ENCODE measurements around the gene SUMO2. TPM values are rescaled to one million over a fixed set of nuclear protein-coding genes. Genes with fewer than 3 reads are reported as not detected.

SUMO2 gene
- total RNA-seq, 1 experiment from 2014 or later = 650 TPM

DNA sequence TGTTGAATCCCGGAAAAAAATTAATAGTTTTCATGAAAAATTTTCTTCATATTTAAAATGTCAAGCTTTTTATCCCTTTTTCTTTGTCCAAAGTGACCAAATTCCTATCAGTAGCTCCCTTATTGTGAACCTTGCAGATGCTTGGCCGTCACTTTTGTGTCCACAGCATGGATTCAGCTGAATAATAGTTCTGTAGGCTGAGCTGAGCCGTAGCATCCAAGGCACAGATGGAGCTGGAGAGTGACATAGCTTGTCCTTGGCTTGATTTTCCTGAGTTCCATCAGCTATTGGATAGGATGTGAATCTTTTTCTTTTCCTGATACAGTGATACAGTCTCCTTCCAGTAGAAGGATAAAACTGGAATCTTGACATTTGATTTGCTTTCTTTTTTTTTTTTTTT is 26.3 kb upstream of the SUMO2 start:
- ChIA-PET POLR2A (interaction anchor here (0.5 to 0.7 kb wide), 3 partner anchors 22 to 196 kb away, joined by 3 to 6 read pairs (median 6); partner anchors contain the start of gene MRPL58), CTCF (interaction anchor here (0.6 to 1.4 kb wide), 4 partner anchors 31 to 147 kb away, joined by 3 to 15 read pairs (median 5); no protein-coding TSS in a partner anchor)
- no peaks in the 10 kb centered on the region for H3K27me3 Mint-ChIP-seq (ENCODE audit: low read depth)
- no peak for ATAC-seq
- H3K4me1 Mint-ChIP-seq = peaks cover 14% of the 10 kb centered on the region
- TF ChIP-seq STAT6 (CRISPR knock-in tag; conservative IDR thresholded peaks at IDR 0.05; ENCODE audit: low read depth) (no peak), MYBL2 (CRISPR knock-in tag; IDR thresholded peaks at IDR 0.05) (no peak), ELF4 (CRISPR knock-in tag; IDR thresholded peaks at IDR 0.05; ENCODE audit: low read depth) (no peak), NR3C1 (CRISPR knock-in tag; conservative IDR thresholded peaks at IDR 0.05; ENCODE audit: low read depth) (no peak), NR2C2 (CRISPR knock-in tag; IDR thresholded peaks at IDR 0.05) (no peak), GTF2I (CRISPR knock-in tag; conservative IDR thresholded peaks at IDR 0.05) (no peak), ZNF317 (CRISPR knock-in tag; IDR thresholded peaks at IDR 0.05; ENCODE audit: borderline replicate concordance, low read depth) (no peak), EMX1 (CRISPR knock-in tag; IDR thresholded peaks at IDR 0.05) (no peak), MAX (CRISPR knock-in tag; IDR thresholded peaks at IDR 0.05) (no peak), PREB (CRISPR knock-in tag; IDR thresholded peaks at IDR 0.05; ENCODE audit: borderline replicate concordance) (no peak), PRRX2 (CRISPR knock-in tag; IDR thresholded peaks at IDR 0.05) (no peak), SP1 (CRISPR knock-in tag; conservative IDR thresholded peaks at IDR 0.05) (no peak), ZNF532 (CRISPR knock-in tag; IDR thresholded peaks at IDR 0.05; ENCODE audit: borderline replicate concordance) (no peak), KAT7 (CRISPR knock-in tag; IDR thresholded peaks at IDR 0.05; ENCODE audit: borderline replicate concordance) (no peak), SMAD4 (CRISPR knock-in tag; IDR thresholded peaks at IDR 0.05) (no peak), ZNF396 (CRISPR knock-in tag; IDR thresholded peaks at IDR 0.05; ENCODE audit: borderline replicate concordance) (no peak)
- TF ChIP-seq, protein P1, sequence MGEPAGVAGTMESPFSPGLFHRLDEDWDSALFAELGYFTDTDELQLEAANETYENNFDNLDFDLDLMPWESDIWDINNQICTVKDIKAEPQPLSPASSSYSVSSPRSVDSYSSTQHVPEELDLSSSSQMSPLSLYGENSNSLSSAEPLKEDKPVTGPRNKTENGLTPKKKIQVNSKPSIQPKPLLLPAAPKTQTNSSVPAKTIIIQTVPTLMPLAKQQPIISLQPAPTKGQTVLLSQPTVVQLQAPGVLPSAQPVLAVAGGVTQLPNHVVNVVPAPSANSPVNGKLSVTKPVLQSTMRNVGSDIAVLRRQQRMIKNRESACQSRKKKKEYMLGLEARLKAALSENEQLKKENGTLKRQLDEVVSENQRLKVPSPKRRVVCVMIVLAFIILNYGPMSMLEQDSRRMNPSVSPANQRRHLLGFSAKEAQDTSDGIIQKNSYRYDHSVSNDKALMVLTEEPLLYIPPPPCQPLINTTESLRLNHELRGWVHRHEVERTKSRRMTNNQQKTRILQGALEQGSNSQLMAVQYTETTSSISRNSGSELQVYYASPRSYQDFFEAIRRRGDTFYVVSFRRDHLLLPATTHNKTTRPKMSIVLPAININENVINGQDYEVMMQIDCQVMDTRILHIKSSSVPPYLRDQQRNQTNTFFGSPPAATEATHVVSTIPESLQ (CRISPR knock-in tag; IDR thresholded peaks at IDR 0.05) = no peak
- TF ChIP-seq, protein P2, sequence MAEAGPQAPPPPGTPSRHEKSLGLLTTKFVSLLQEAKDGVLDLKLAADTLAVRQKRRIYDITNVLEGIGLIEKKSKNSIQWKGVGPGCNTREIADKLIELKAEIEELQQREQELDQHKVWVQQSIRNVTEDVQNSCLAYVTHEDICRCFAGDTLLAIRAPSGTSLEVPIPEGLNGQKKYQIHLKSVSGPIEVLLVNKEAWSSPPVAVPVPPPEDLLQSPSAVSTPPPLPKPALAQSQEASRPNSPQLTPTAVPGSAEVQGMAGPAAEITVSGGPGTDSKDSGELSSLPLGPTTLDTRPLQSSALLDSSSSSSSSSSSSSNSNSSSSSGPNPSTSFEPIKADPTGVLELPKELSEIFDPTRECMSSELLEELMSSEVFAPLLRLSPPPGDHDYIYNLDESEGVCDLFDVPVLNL (CRISPR knock-in tag; IDR thresholded peaks at IDR 0.05; ENCODE audit: borderline replicate concordance, low read depth) = no peak
- TF ChIP-seq, protein P3, sequence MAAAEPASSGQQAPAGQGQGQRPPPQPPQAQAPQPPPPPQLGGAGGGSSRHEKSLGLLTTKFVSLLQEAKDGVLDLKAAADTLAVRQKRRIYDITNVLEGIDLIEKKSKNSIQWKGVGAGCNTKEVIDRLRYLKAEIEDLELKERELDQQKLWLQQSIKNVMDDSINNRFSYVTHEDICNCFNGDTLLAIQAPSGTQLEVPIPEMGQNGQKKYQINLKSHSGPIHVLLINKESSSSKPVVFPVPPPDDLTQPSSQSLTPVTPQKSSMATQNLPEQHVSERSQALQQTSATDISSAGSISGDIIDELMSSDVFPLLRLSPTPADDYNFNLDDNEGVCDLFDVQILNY (CRISPR knock-in tag; IDR thresholded peaks at IDR 0.05) = no peak
- TF ChIP-seq, protein P4, sequence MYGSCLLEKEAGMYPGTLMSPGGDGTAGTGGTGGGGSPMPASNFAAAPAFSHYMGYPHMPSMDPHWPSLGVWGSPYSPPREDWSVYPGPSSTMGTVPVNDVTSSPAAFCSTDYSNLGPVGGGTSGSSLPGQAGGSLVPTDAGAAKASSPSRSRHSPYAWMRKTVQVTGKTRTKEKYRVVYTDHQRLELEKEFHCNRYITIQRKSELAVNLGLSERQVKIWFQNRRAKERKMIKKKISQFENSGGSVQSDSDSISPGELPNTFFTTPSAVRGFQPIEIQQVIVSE (CRISPR knock-in tag; IDR thresholded peaks at IDR 0.05; ENCODE audit: borderline replicate concordance) = no peak
- peaks cover 43% of the 10 kb centered on the region for H3K36me3 Mint-ChIP-seq
- H3K4me3 Mint-ChIP-seq = no peak overlapping the region
- H3K27ac Mint-ChIP-seq = no peak overlapping the region
- DNase-seq (ENCODE audit: low spot score) = no peak
- no peaks in the 10 kb centered on the region for H3K9me3 Mint-ChIP-seq
